ENCODE measurements around the gene TRIP13.
"Not testable (repeated sequence)": the region's sequence is repeated elsewhere in the genome, so short reads cannot be mapped to it uniquely, and the experiment has no call there.

The TRIP13 gene

GRCh38 chr5:892394-893136, at the start of gene TRIP13, which contains the start of gene BRD9:
Gene TRIP13, plus strand, starts transcription at chr5:892884. Its CDS starts 115 bp downstream, at chr5:892999.
Gene BRD9, minus strand, starts transcription at chr5:892801. Its CDS starts 144 bp downstream, at chr5:892657.
- peak; percentile 98 for DNase-seq (ENCODE audit: low spot score)

GRCh38 chr5:843371-843770, 49.3 kb upstream of the TRIP13 start:
- DNase-seq (ENCODE audit: low spot score), result not testable (repeated sequence)

- not testable (repeated sequence) for DNase-seq (ENCODE audit: low spot score)
Measured at GRCh38 chr5:843926-844325, 48.8 kb upstream of the TRIP13 start.

- DNase-seq (ENCODE audit: low spot score), result not testable (repeated sequence)
Measured at GRCh38 chr5:844426-844825, 48.3 kb upstream of the TRIP13 start.

- DNase-seq (ENCODE audit: low spot score), result not testable (repeated sequence)
Measured at GRCh38 chr5:845031-845675, 47.5 kb upstream of the TRIP13 start.

- not testable (repeated sequence) for DNase-seq (ENCODE audit: low spot score)
Measured at GRCh38 chr5:845676-846601, 46.7 kb upstream of the TRIP13 start.

GRCh38 chr5:846602-847091, 46.0 kb upstream of the TRIP13 start:
- not testable (repeated sequence) for DNase-seq (ENCODE audit: low spot score)

- not testable (repeated sequence) for DNase-seq (ENCODE audit: low spot score)
Measured at GRCh38 chr5:847212-847611, 45.5 kb upstream of the TRIP13 start.

GRCh38 chr5:847736-848135, 44.9 kb upstream of the TRIP13 start:
- not testable (repeated sequence) for DNase-seq (ENCODE audit: low spot score)

GRCh38 chr5:848671-849111, 44.0 kb upstream of the TRIP13 start:
- DNase-seq (ENCODE audit: low spot score), result no peak

GRCh38 chr5:849651-850301, 42.9 kb upstream of the TRIP13 start:
- peak; percentile 7 for DNase-seq (ENCODE audit: low spot score)

- no peak for DNase-seq (ENCODE audit: low spot score)
Measured at GRCh38 chr5:850511-851006, 42.1 kb upstream of the TRIP13 start, which contains the start of gene ZDHHC11. Gene ZDHHC11, minus strand, starts transcription at chr5:850986. Its CDS starts 384 bp downstream, at chr5:850602.

GRCh38 chr5:851076-851475, 41.6 kb upstream of the TRIP13 start:
- DNase-seq (ENCODE audit: low spot score), result no peak

GRCh38 chr5:851553-851952, 41.1 kb upstream of the TRIP13 start:
- DNase-seq (ENCODE audit: low spot score), result no peak

GRCh38 chr5:852018-852417, 40.7 kb upstream of the TRIP13 start:
- DNase-seq (ENCODE audit: low spot score), result no peak

GRCh38 chr5:852431-853401, 40.0 kb upstream of the TRIP13 start:
- DNase-seq (ENCODE audit: low spot score), result no peak

GRCh38 chr5:853416-854090, 39.1 kb upstream of the TRIP13 start:
- not testable (repeated sequence) for DNase-seq (ENCODE audit: low spot score)

GRCh38 chr5:854217-854616, 38.5 kb upstream of the TRIP13 start:
- DNase-seq (ENCODE audit: low spot score), result no peak

Measured in AG08395 (cell line).